Muscle of back (tissue), 11 donors: ENCODE measurements around the gene DLGAP1. TPM values are rescaled to one million over a fixed set of nuclear protein-coding genes. Genes with fewer than 3 reads are reported as not detected.
"Not testable (repeated sequence)": the region's sequence is repeated elsewhere in the genome, so short reads cannot be mapped to it uniquely, and the experiment has no call there.

Experiments
- DNase-seq, 3 donors: peaks; one replicate each; pipeline versions ENCODE4 v3.0.0 to v3.0.0-alpha.2; 2013
- polyA plus RNA-seq, 10 donors: library from polyadenylated mRNA; unstranded; fragments of 120-200 nt; gene quantifications; one replicate each; pipeline ENCODE4 v1.2.1, GENCODE V29; 2013; ENCODE audit not compliant: insufficient read length in 10 of 10

Gene DLGAP1
- polyA plus RNA-seq, 10 donors, result 1.3 to 3.5 (median 2.1) TPM

- DNase-seq, result no peak
These were observed 732.3 kb downstream of the DLGAP1 start for GRCh38 chr18:3722649-3723433.

GRCh38 chr18:3721771-3722648, 733.1 kb downstream of the DLGAP1 start:
- no peak for DNase-seq

GRCh38 chr18:3720818-3721545, 734.1 kb downstream of the DLGAP1 start:
- DNase-seq, result no peak

DNA sequence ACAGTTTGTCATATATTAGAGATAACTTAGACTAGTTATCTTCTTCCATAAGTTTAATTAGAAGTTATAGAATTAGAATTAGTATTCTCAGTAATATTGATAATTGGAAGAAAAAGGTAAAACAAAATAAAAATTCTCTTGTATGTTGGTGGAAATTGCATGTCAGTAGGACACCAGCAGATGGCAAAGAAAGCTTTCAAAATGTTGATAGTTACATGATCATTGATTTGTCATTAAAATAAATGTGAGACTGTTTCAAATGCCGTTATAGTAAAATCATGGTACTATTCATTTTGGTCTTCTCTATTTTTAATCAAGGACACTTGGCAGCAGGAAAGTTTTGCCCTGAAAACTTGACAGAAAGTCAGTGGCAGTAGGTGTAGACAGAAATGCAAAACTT, 734.9 kb downstream of the DLGAP1 start:
- DNase-seq, result no peak

DNA sequence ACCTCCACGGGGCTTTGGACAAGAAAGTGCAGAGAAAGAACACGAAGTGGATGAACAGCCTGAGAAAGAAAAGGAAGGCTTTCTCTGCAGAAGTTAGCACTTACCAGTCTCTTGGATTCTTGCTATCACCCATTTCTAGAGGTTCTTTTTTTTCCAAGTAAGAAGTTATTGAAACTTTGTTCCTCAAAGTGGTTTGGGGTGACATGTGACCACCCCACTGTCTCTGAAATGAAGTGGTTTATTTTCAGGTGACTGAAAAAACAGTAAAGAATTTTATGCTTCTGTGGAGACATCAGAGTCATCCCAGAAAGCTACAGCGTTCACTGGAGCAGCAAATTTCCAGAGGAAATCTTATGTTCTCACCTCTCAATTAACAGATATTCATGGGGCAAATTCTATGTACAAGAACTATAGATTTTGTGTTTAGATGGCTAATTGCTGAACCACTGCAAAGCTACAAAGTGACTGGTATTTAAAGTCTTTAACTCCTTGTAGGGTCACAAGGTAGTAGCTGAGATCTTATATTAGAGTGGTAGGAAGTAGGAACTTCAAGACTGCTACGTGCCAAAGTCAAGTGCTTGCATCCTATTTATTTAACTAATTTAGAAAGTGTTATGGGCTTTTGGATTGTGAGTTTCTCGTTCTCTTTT, 737.6 kb downstream of the DLGAP1 start:
- no peak for DNase-seq

DNA sequence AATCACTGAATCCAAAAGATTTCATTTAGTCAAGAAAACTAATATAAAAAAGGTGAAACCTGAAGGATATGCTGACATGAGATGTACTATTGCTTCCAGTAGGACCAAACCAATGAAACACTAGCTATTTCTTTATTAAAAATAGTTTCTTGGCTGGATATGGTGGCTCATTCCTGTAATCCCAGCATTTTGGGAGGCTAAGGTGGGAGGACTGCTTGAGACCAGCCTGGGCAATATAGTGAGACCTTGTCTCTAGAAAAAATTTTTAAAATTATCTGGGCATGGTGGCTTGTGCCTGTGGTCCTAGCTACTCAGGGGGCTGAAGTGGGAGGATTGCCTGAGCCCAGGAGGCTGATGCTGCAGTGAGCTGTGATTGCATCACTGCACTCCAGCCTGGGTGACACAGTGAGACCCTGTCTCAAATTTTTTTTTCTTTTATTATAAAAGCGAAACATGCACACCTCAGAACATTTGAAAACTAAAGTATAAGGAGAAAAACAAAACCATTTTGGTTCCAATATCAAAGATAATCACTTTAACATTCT, 738.9 kb downstream of the DLGAP1 start:
- no peak for DNase-seq

DNA sequence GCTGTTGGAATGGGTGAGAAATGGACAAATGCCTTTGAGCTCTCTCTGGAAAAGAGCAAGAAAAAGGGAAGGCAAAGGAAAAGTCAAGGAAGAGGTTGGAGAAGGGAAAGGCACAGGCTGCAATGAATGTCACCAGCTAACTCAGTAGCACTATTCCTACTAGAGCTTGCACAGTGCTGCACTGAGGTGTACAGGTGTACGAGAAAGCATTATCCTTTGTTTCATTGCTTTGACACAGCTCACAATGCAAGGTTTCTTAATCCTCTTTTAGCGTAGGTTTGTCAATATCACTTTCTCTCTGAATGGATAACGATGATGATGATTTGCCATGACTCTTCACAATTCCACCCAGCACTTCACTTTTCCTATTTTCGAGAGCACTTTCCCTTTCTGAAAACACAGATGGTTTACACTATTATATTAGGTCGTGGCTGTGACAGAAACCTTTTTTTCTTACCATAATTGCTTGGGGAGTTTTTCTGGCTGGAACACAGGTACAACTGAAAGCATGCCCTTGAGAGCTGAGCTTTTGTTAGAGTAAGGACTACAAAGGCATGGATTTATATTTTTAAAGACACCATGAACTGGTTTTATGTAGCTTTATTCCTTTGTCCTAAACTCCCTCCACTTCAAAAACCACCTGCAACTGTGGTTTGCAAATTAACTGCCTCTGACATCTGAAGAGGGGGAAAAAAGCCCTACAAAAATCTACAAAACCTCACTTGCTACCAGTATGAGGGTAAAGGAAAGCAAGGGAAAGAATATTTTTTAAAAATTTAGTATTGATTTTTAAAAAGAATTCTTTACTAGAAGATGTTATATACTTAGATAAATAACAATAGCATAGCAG, 739.7 kb downstream of the DLGAP1 start:
- DNase-seq, result no peak

GRCh38 chr18:3713708-3714107, 741.4 kb downstream of the DLGAP1 start:
- no peak for DNase-seq

- peak in 1 of 3 donors; percentile 12 for DNase-seq
These were observed 741.9 kb downstream of the DLGAP1 start for GRCh38 chr18:3713166-3713565.

DNA sequence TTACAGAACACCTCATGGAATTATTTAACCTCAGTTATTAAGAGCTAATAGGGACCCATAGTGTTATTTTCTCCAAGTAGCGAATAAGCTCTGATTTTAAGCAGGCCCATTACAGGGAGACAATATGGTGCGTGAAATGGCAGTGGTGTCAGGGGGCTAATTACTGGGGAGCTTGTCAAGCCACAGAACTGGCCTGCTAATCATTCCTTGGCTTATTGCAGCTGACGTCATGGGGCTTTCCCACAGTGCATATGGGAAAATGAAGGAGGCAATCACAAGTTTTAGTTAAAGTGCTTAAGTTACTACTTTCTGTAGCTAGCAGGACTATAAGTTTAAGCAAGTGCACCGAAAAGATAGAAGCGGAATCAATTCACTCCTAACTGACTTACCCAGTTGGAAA, 742.6 kb downstream of the DLGAP1 start:
- no peak for DNase-seq

DNA sequence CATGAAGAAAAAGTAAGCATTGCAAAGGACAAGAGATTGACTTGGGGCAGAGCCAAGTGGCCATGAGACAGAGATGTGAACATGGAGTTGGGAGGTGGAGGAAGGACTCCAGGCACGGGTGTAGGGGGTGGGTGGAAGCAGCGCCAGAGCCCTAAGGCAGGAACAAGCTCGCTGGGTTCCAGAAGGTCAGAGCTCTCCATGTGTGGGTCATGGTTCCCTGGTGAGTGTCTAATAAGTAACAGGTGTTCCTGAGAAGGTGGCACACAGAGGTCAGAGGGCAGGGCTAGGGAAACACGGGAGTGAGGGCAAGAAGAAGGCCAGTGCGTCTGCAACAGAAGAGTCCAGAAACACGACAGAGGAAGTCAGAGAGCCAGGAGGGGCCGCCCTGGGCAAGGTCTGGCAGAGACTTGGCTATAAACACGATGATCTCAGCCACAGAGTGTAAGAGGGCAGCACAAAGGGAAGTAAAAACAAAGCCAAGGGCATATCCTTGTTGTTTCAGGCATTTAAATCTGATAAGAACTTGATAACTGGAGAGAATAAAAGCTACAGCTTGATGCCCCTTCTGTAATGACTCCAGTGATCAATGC, 744.3 kb downstream of the DLGAP1 start:
- no peak for DNase-seq

- no peak for DNase-seq
These were observed 745.9 kb downstream of the DLGAP1 start for GRCh38 chr18:3709205-3709604.

- no peak for DNase-seq
These were observed 748.6 kb downstream of the DLGAP1 start for GRCh38 chr18:3706279-3707097.

DNA sequence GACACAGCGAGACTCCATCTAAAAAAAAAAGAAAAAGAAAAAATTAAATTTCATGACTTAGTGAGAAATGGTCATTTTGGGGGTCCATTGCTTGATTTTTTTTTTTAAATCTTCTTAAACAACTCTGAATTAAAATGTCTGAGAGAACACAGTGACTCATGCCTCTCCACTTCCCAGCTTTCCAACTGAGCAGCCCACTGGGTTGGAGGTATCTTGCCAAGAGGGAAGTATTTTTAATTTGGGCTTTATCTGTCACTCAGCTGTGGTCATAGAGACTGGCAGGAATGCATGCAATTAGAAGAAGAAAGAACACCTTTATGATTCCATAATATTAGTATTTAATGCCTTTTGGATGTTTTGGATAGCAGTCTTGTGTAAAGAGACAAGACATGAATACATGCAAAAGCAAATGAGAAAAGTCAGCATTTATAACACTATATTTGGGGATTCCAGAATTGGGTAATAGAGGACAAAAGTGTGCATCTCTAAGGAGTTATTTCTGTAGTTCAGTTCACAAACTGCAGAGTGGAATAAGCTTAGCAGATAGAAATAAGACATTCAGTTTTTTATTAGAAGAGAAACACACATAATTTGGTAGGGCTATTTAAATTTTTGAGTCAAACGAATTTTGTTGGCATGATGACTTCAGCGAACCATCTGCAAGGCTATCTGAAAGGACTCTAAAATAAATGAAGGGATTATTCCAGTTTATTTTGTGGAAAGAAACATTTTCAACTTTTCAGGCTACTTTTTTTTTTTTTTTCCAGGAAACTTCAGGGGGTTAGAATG, 750.4 kb downstream of the DLGAP1 start:
- DNase-seq, result no peak

GRCh38 chr18:3703732-3704176, 751.4 kb downstream of the DLGAP1 start:
- DNase-seq, result peak; percentile 33 to 65 (median 47)

DNA sequence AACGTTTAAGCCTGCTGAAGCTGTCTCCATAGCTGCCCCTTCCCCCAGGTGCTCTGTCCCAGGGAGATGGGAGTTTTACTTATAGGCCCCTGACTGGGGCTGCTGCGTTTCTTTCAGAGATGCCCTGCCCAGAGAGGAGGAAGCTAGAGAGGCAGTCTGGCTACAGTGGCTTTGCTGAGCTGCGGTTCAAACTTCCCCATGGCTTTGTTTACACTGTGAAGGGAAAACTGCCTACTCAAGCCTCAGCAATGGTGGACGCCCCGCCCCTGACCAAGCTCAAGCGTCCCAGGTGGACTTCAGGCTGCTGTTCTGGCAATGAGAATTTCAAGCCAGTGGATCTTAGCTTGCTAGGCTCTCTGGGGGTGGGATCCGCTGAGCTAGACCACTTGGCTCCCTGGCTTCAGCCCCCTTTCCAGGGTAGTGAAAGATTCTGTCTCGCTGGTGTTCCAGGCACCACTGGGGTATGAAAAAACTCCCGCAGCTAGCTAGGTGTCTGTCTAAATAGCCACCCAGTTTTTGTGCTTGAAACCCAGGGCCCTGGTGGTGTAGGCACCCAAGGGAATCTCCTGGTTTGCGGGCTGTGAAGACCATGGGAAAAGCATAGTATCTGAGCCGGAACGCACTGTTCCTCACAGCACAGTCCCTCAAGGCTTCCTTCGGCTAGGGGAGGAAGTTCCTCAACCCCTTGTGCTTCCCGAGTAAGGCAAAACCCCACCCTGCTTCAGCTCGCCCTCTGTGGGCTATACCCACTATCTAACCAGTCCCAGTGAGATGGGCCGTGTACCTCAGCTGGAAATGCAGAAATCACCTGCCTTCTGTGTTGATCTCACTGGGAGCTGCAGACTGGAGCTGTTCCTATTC, 755.2 kb downstream of the DLGAP1 start:
- DNase-seq, result not testable (repeated sequence)
